MG63 (cell line): ENCODE results near the gene KIF12. TPM values are rescaled to one million over a fixed set of nuclear protein-coding genes. Genes with fewer than 3 reads are reported as not detected.
"Not testable (repeated sequence)": the region's sequence is repeated elsewhere in the genome, so short reads cannot be mapped to it uniquely, and the experiment has no call there.

Source experiments
- DNase-seq: peaks from one replicate; pipeline ENCODE4 v3.0.0-alpha.2; 2020
- H3K27me3 ChIP-seq: fragments of 250-450 bp; sonication (Bioruptor Pico); 2 replicates; pipeline ENCODE4 v1.5.1; 2020; ENCODE audit warnings: mild to moderate bottlenecking, moderate library complexity
- H3K36me3 ChIP-seq: fragments of 250-450 bp; sonication (Bioruptor Pico); 2 replicates; pipeline ENCODE4 v1.5.1; 2020; ENCODE audit warnings: mild to moderate bottlenecking, moderate library complexity
- H3K4me3 ChIP-seq: fragments of 250-450 bp; sonication (Bioruptor Pico); 2 replicates; pipeline ENCODE4 v1.5.1; 2020; ENCODE audit warnings: mild to moderate bottlenecking, moderate library complexity
- H3K9me3 ChIP-seq: fragments of 250-450 bp; sonication (Bioruptor Pico); 2 replicates; pipeline ENCODE4 v1.5.1; 2020; ENCODE audit warnings: mild to moderate bottlenecking, moderate library complexity
- total RNA-seq: library from RNA; depleted of rRNA; stranded (reverse); fragments of >200 nt; shearing (Covaris generic); gene quantifications from 2 replicates; pipeline ENCODE4 v1.2.3, GENCODE V29; 2014; ENCODE audit warnings: low replicate concordance

KIF12 gene
- total RNA-seq, 1 experiment from 2014 or later = not detected

DNA sequence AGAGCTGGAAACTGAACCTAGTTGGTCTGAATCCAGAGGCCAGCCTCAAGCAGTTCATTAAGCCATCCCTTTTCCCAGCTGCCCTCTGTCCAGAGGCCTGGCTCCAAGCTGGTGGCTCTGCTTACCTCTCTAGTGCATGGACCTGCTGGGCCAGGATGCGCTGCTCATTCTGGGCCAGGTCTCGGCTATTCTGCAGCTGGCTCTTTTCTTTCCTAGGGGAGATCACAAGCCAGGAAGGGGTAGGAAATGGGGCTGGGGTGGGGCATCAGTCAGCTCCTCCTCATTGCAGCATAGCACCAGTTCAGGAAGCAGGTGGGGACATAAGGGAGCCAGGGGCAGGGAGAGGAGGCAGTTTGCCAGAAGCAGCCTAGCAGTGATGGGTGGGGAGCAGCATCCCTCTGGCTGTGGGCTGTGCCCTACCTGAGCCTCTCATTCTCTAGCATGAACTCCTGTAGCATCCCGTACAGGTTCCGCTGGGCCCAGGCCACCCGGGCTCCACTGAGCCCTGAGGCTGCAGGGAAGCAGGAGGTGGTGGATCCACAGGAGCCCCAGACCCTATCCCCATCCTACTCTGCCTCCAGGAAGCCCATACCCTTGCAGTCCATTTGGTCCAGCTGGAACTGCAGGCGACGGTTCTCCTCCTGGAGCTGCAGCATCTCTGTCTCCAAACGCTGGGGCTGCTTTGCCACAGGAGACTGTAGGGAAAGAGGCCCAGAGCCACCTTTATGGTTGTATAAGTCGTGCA, 5.2 kb downstream of the KIF12 start:
- Histone ChIP-seq H3K9me3 (no peaks in the 10 kb centered on the region), H3K4me3 (no peak overlapping the region), H3K27me3 (no peaks in the 10 kb centered on the region), H3K36me3 (no peaks in the 10 kb centered on the region)
- DNase-seq = no peak

DNA sequence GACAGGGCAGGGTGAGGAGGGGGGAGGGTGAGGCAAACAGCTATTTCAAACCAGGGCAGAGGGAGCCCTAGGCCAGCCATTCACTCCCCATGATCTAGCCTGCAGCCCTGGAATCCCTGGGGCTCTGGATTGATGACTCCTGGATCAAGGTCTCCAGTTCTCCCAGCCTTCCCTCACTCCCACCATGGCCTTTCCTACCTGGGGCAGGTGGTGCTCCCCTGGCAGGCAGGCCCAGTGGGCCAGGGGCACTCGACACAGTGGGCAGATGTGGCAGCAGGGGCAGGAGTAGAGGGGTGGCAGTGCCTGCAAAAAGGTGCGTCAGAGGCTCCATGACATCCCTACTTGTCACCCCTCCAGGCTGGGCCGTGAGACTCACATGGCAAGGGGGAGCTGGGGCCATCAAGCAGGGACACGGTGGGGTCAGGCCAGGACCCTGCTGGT, 6.0 kb downstream of the KIF12 start:
- Histone ChIP-seq H3K27me3 (no peaks in the 10 kb centered on the region), H3K9me3 (no peaks in the 10 kb centered on the region), H3K36me3 (no peaks in the 10 kb centered on the region), H3K4me3 (no peak overlapping the region)
- DNase-seq = no peak

DNA sequence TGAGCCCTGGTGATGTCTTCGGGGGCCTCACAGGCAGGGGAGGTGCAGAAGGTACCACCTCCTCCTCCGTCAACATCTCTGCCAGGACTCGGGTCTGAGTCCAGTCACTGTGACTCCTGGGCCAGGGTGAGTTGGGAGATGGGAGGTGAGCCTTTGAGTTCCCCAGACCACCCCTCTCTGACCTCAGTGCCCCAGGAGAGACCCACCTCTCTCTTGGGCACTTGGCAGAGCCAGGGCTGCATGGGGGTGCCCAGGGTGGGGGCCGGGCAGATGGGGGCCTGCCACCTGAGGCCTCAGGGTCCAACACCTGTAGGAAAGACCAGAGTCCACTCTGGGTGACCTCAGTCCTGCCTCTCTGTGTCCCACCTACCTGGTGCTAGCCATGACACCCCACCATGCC, 6.8 kb downstream of the KIF12 start:
- H3K9me3 ChIP-seq = no peaks in the 10 kb centered on the region
- H3K27me3 ChIP-seq = no peaks in the 10 kb centered on the region
- DNase-seq = no peak

DNA sequence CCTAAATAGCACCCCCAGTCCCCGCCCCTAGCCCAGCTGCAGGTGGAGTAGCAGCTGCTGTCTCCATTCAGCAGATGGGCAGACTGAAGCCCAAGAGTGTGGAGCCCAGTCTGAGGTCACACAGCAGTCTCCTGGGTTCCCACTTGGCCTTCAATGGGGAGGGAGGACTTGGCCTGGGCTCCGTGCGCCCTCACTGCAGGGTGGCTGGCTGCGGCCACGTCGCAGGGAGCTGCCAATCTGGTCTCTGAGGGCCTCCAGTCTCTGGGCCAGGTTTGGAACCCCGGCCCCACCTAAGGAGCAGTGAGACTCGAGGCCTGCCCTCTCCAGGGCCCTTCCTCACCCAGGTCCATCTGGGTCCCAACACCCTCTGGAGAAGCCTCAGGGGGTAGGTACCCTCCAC, 7.4 kb downstream of the KIF12 start:
- DNase-seq = no peak
- Histone ChIP-seq H3K27me3 (no peaks in the 10 kb centered on the region), H3K4me3 (no peak overlapping the region), H3K36me3 (no peaks in the 10 kb centered on the region), H3K9me3 (no peaks in the 10 kb centered on the region)

More for the DNA sequence above, 6.8 kb downstream of the KIF12 start:
- H3K36me3 ChIP-seq = no peaks in the 10 kb centered on the region
- H3K4me3 ChIP-seq = no peak overlapping the region

DNA sequence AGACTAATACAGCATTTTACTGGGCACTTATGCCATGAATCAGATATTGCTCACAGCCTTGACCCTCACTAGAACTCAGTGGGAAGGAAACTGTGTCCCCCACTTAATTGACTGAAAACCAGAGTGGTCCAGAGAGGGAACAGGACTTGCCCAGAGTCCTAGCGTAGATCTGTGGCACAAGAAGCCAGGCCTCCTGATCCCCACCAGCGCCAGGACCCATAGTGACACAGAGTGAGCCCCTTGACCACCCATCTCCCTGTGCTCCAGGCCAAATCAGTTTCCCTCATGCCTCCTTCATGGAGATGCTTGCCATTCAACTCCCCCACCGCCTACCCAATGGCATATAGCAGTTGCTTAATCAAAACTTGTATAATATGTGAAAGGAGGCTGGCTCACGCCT, 8.3 kb downstream of the KIF12 start:
- Histone ChIP-seq H3K36me3 (no peaks in the 10 kb centered on the region), H3K27me3 (no peaks in the 10 kb centered on the region), H3K9me3 (no peaks in the 10 kb centered on the region), H3K4me3 (no peak overlapping the region)
- no peak for DNase-seq

DNA sequence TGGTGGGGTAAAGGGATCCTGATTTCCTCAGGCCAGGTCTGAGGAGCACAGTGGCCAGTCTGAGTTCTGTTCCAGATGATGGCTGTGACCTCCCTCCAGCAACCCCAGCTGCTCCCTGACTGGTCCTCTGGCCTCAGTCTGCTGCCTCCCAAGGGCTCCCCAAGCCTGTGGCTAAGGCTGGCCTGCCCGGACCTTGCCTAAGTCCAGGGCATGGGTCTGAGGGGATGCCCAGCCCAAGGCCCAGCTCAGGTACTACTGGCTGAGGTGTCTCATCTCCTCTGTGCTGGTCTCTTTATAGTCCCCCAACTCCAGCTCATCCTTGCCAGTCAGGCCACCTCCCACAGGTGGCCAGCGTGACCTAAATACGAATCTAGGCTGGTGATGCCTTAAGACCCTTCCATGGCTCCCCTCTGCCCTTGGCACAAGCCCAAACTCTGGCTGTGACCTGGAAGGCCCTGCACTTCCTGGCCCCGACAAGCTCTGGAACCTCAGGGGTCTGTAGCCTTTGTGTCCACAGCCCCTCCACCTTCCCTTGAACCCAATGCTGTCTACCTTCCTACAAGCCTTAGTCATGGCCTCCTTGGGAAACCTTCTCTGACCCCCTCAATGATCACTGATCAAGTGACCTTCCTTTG, 9.8 kb downstream of the KIF12 start:
- no peaks in the 10 kb centered on the region for H3K9me3 ChIP-seq
- DNase-seq = no peak
- H3K27me3 ChIP-seq = no peaks in the 10 kb centered on the region

DNA sequence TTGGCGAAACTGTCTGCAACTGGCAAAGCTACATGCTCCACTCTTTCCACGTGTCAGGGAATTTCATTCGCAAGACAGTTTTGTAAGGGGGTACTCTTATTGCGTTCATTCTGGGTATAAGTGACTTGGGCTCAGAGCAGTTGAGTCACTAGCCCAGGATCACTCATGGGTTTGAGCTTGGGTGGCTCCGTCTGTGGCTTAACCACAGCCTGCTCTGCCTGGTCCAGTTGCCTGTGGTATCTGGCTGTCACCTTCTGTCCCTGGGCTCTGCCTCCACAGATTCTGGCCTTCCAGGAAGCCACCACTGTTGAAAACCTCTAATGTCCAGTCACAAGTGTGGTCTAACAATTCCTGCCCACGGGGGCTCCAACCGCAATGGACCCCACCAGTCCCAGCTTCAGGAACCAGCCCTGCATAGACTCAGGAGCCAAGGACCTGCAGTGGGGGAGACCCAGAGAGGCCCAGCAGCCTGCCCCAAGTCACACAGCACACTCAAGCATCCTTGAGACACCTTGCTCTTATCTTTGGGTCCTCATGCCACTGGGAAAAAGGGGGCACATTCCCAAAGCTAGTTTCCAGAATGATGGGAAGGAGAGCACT, 10.4 kb downstream of the KIF12 start:
- no peak for DNase-seq
- no peaks in the 10 kb centered on the region for H3K27me3 ChIP-seq
- H3K36me3 ChIP-seq = no peaks in the 10 kb centered on the region
- H3K4me3 ChIP-seq = no peak overlapping the region
- H3K9me3 ChIP-seq = no peaks in the 10 kb centered on the region

More for the DNA sequence above, 9.8 kb downstream of the KIF12 start:
- no peaks in the 10 kb centered on the region for H3K36me3 ChIP-seq
- no peak overlapping the region for H3K4me3 ChIP-seq

DNA sequence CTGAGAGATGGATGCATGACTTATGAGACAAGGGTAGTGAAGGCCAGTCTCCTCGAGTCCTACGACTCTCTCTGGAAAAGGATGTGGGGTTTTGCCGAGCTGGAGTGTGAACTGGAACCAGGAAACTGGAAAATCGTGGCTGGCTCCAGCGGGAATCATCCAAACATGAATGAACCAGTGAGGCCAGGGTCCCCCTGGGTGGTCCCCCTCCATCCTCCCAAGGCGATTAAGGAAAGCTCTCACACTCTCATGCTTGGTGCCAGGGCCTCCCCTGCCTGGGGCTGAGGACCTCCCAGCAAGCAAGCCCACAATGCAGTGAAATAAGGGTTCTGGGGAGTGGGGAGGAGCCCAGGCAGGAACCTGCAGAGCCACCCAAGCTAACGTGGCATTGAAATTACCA, 11.4 kb downstream of the KIF12 start:
- H3K4me3 ChIP-seq = no peak overlapping the region
- H3K9me3 ChIP-seq = no peaks in the 10 kb centered on the region
- no peaks in the 10 kb centered on the region for H3K27me3 ChIP-seq
- H3K36me3 ChIP-seq = no peaks in the 10 kb centered on the region
- no peak for DNase-seq

DNA sequence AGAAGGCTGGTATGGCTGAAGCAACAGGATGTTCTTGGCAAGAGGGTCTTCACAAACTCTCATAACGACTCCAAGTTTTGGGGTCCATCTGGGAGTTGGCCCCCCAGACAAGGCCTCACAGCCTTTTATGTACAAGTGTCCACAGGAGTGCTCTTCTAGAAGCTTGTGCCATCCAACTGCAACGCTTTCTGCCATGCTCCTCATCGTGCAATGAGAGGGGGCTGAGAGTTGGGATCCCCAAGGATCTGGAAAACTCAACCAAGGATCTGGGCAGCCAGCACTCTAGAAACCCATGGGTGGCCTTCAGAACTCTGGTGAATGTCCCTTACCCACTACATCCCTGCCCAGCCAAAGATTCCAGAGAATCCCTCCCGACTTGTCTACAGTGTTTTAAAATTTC, 12.5 kb downstream of the KIF12 start:
- Histone ChIP-seq H3K36me3 (no peaks in the 10 kb centered on the region), H3K27me3 (no peaks in the 10 kb centered on the region), H3K9me3 (no peaks in the 10 kb centered on the region), H3K4me3 (no peak overlapping the region)
- DNase-seq = no peak

DNA sequence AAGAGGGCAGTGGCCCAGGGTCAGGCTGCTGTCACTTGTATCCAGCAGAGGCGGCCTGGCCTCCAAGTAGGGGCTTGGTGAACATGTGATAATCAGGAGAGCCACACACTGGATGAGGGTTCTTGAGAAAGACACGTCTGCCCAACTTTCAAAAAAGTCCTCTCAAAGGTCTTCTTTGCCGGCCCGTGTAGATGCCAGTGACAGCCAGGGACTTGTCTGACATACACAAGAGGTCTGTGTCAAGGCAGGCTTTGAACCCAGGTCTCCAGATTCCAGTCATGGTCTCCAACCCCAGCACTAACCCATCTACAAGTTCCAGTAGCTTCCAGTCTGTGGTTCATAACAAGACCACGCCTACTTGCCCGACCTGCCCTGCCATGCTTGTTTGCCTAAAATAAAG, 13.1 kb downstream of the KIF12 start:
- H3K36me3 ChIP-seq = no peaks in the 10 kb centered on the region
- no peak overlapping the region for H3K4me3 ChIP-seq
- no peak for DNase-seq
- no peaks in the 10 kb centered on the region for H3K27me3 ChIP-seq
- no peaks in the 10 kb centered on the region for H3K9me3 ChIP-seq

DNA sequence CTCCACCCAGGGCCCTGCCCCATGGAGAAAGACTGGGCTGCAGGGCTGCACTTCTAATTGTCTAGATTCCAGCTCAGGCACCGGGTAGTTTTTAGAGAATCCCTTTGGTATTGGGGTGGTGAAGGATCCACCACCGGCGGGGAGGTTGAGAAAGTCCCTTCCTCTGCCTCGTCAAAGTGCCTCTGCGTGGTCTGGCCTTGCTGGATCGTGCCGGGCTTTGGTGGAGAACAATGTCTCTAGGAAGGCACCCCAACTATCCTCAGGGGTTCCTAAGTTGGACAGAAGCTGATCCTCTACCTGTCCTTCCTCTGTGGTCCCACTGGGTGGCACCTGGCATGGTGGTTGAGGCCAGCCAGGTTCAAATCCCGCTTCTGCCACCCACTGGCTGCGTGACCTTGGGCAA, 13.7 kb downstream of the KIF12 start:
- Histone ChIP-seq H3K9me3 (no peaks in the 10 kb centered on the region), H3K4me3 (no peak overlapping the region), H3K27me3 (no peaks in the 10 kb centered on the region), H3K36me3 (no peaks in the 10 kb centered on the region)
- DNase-seq = no peak

DNA sequence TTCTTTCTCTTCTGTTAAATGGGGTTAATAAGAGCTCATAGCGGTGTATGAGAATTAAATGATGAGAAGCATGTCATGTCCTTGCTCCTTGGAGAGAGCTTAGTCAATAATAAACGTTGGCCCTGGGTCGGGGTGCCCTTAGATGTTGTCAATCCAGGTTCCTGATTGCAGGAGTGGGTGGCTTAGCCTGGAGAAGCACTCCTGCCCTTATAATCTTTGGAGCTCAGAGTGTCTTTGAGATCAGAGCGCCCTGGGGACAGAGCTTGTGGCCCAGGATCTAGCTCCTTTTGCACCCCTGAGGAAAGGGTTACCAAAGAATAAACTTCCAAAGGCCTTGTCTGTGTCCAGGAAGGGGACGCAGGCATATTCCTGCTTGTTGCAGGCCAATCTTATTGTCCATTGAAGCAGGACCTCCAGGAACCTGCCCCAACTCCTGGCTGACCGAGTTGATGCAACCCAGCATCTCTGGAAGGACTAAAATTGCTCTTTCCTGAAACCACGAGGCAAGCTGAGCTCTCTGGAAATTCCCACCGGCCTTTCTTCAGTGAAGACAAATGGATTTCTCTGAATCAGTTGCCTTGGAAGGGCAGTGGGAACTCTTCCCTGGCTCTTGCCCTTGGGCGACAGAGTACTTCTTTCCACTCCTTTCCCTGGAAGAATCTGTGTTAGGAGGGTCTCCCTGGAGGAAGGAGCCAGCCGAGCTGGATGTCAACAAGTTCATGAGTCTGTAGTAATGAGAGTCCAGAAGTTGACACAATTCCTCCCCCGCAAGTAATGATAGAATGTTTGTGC, 14.6 kb downstream of the KIF12 start:
- H3K9me3 ChIP-seq = no peaks in the 10 kb centered on the region
- DNase-seq = no peak
- no peak overlapping the region for H3K4me3 ChIP-seq
- H3K36me3 ChIP-seq = no peaks in the 10 kb centered on the region
- H3K27me3 ChIP-seq = no peaks in the 10 kb centered on the region

DNA sequence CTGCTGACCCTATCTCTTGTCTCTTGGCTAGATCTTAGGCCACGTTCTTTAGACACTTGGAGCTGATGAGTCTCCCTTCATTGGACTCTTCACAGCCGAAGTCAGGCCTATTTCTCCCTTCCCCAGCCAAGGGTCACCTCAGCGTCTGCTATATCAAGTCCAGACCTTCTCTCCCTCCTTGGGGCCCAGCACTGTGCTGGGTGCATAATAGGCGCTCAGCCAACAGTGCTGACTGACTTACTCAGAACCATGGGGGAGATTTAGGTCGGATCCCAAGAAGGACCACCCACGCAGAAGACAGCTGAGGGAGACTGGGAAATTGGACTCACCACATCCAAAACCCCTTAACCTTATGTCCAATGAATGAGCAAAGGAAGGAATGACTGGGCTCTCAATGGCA, 15.4 kb downstream of the KIF12 start:
- no peaks in the 10 kb centered on the region for H3K9me3 ChIP-seq
- no peak overlapping the region for H3K4me3 ChIP-seq
- no peaks in the 10 kb centered on the region for H3K36me3 ChIP-seq
- no peaks in the 10 kb centered on the region for H3K27me3 ChIP-seq
- DNase-seq = no peak

DNA sequence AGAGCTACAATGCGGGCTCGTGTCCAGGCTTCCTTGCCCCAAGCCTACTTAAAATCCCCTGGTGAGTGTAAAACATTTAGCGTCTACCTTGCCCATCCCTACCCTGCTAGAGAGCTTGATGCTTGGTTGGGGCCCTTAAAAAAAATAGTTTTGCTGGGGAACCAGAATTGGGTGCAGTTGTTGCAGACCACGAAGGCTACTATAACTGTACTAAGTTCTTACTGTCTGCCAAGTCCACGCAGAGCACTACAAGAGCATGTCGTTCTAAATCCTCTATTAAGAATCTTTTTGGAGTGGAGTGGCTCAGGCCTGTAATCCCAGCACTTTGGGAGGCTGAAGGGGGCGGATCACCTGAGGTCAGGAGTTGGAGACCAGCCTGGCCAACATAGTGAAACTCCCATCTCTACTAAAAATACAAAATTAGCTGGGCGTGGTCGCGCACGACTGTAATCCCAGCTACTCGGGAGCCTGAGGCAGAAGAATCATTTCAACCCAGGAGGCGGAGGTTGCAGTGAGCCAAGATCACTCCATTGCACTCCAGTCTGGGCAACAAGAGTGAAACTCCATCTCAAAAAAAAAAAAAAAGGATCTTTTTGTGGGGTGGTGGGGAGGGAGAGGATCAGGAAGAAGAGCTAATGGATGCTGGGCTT, 16.2 kb downstream of the KIF12 start:
- H3K36me3 ChIP-seq, H3K4me3 ChIP-seq, H3K9me3 ChIP-seq, DNase-seq, H3K27me3 ChIP-seq: not testable (repeated sequence)

DNA sequence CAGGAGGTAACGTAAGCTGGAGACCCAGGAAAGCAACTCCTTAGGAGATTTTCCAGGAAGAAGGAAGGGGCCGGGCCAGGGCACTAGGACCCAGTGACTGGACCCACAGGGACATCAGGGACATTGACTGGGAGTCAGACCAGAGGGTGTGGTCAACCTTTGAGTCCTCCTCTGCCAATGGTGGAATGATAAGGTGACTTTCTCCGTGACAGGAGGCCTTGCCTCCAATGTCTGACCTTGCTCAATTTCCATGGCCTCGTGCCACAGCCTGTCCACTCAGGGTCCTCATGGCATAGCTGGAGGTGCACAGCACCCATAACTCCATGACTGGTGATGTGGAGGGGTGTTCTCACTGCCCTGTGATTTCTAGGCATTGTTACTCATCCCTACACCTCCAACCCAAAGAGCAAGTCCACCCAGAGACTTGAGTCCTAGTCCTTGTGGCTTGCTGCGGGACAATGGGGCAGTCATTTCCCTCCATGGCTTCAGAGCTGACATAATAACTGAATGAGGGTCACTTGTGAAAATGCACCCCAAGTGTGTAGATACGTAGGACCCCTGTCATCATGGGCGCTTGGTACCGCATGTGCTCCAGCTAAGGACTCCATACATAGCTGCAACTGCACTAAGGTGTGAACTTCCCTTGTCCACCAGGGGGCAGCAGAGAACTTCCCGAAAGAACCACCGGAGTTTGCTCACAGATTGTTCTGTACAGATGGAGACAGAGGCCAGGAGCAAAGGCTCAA, 16.9 kb downstream of the KIF12 start:
- Histone ChIP-seq H3K27me3 (no peaks in the 10 kb centered on the region), H3K4me3 (no peak overlapping the region), H3K9me3 (no peaks in the 10 kb centered on the region), H3K36me3 (no peaks in the 10 kb centered on the region)
- DNase-seq = peak; percentile 74

DNA sequence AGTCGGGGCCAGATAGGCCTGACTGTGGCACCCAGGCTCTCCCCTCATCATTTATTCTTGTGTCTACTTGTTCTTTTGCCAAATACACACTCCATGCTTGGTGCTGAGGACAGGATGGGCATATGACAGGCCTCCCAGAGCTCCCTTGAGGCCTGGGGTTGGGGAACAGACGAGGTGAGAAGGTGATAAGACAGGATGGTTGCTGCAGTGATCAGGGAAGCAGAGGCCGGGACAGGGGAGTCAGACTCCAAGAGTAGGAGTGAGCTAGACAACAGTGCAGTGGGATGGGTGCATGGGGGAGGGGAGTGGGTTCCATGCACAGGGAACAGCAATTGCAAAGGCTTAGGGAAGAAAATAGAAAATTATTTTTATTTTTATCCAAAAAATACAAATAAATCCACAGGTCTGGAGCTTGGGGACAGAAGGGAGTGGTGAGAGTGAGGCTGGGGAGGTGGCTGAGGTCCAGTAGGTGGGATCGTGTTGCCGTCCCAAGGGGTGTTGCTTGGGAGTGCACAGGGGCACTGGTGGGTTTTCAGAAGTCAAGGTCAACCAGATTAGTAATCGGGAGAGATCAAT, 17.6 kb downstream of the KIF12 start:
- DNase-seq = no peak
- H3K36me3 ChIP-seq = no peaks in the 10 kb centered on the region

More for the DNA sequence above, 17.6 kb downstream of the KIF12 start:
- Histone ChIP-seq H3K9me3 (no peaks in the 10 kb centered on the region), H3K4me3 (no peak overlapping the region), H3K27me3 (no peaks in the 10 kb centered on the region)
